NB4 (cell line): Measurements from ENCODE around the gene PPP1CA.
A peak's percentile ranks its signal among the peaks of the same experiment; 100 is the strongest.

Source experiments
- DNase-seq: peaks from one replicate; pipeline ENCODE4 v3.0.0; 2010; ENCODE audit warnings: low read depth
- H3K4me3 ChIP-seq: one replicate; pipeline ENCODE4 v1.5.1; 2011; ENCODE audit warnings: mild to moderate bottlenecking, low read depth, low read length, moderate library complexity
- CTCF ChIP-seq: IDR thresholded peaks from one replicate; pipeline ENCODE4 v1.5.1; 2012; ENCODE audit warnings: low read depth, low read length
- MYC ChIP-seq: IDR thresholded peaks from 2 replicates; pipeline ENCODE4 v1.6.1; 2011; ENCODE audit warnings: low read depth, low read length
- POLR2A ChIP-seq: IDR thresholded peaks from 2 replicates; pipeline ENCODE4 v1.6.1; 2011; ENCODE audit warnings: mild to moderate bottlenecking; ENCODE audit not compliant: insufficient read length; ENCODE audit errors: extremely low read depth
- TF ChIP-seq, protein P1 (sequence below): IDR thresholded peaks from 2 replicates; pipeline ENCODE4 v1.6.1; 2011; ENCODE audit warnings: low read depth, low read length

PPP1CA gene

DNA sequence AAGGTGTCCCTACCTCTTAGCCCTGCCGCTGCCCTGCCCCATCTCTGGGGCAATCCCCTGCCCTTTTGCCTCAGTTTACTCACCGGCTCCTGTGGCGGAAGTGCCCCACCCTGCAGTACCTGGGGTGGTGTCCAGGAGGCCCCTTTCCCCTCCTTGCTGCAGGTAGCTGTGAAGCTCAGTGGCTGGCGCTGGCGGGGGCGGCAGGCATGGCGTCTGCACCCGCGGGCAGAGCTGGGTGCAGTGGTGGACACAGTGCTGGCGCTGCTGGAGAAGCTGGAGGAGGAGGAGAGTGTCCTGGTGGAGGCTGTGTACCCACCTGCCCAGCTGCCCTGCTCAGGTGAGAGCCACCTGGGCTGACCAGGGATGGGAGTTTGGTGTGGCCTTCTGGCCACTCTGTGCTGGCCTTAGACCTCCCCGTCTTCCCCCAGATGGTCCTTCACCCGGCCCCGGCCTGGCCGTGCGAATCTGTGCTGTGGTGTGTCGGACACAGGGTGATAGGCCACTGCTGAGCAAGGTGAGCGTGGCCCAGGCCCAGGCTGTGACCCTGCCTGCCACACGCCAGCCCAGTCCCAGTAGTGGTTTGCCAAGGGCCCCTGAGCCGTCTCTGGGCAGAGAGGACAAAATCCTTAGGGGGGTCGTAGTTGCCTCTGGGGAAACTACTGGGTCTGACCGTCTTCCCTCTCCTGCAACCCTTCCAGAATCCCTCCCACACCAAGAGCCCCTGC lies 17.8 kb upstream of the PPP1CA start:
- DNase-seq = no peak
- H3K4me3 ChIP-seq = no peak overlapping the region
- TF ChIP-seq POLR2A (no peak), MYC (no peak), CTCF (no peak)
- TF ChIP-seq, protein P1, sequence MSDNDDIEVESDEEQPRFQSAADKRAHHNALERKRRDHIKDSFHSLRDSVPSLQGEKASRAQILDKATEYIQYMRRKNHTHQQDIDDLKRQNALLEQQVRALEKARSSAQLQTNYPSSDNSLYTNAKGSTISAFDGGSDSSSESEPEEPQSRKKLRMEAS = no peak

DNA sequence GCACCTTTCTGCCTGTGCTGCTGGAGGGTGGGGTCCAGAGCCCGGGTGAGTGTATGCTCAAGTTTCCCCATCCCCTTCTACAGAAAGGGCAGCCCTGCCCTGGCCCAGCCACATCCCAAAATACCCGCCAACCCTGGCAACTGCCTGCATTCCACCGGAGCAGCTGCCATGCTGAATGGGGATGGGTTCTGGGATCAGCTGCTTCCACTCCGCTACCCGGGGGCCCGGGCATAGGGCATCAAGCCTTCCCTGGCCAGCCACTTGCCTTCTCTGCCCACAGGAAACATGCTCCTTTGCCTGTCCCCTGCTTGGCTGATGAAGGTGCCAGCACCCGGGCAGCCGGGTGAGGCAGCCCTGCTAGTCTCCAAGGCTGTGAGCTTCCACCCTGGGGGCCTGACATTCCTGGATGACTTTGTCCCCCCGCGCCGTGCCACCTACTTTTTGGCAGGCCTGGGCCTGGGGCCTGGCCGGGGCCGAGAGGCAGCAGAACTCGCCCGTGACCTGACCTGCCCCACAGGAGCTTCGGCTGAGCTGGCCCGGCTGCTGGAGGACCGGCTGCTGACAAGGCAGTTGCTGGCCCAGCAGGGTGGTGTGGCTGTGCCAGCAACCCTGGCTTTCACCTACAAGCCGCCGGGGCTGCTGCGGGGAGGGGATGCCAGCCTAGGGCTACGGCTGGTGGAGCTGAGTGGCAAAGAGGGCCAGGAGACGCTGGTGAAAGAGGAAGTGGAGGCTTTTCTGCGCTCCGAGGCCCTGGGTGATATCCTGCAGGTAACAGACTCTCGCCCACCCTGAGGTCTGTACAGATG lies 17.0 kb upstream of the PPP1CA start:
- TF ChIP-seq, protein P1 = no peak
- TF ChIP-seq CTCF (no peak), MYC (no peak), POLR2A (no peak)
- no peak overlapping the region for H3K4me3 ChIP-seq
- DNase-seq = no peak

GRCh38 chr11:67417425-67417824 lies 15.8 kb upstream of the PPP1CA start:
- no peak overlapping the region for H3K4me3 ChIP-seq
- no peak for TF ChIP-seq MYC
- no peak for TF ChIP-seq POLR2A
- TF ChIP-seq, protein P1 = no peak
- no peak for TF ChIP-seq CTCF
- DNase-seq = no peak

DNA sequence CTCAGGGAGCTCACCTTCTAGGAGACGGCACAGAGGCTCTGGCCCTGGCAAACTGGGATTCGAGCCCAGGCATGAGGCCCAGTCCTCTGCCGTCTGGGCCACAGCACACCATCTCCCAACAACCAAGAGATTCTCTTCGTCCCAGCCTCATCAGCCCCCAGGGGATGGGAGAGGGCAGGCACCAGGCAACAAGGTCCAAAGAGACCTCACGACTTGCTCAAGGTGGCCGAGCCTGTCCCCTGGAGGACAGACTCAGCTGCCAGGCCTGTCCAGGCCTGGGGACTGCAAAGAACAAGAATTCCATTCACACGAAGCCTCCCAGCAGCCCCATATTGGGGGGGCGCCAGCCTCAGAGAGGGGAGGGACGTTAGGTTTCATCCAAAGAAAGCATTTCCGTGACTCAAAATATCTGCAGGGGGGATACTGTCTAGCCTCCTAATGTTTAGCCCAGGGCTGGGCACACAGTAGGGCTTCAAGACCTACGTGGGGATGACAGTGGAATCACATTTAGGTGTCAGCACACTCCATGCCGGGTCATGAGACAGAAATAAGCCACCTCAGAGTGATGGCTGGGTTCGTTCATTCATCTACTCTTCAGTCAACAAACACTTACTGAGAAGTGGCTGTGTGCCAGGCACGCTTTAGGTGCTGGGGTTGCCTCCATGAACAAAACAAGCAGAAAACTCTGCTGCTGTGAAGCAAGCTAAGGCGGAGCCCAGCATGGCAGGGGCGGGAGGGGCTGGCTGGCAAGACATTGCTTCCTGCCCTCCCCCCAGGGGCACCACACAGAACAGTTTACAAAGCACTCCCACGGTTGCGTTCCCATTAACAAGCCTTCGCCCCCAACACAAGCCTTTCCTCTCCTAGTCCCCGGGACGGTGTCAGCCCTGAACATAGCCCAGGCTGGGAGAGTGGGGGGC lies 15.0 kb upstream of the PPP1CA start:
- H3K4me3 ChIP-seq = no peak overlapping the region
- DNase-seq = peak; percentile 93
- TF ChIP-seq, protein P1 = peak; percentile 73; the same call in 1 of the 2 replicates
- TF ChIP-seq CTCF (no peak), MYC (peak; percentile 80; the same call in 1 of the 2 replicates), POLR2A (peak; percentile 29)

GRCh38 chr11:67415501-67416304 lies 14.0 kb upstream of the PPP1CA start, which contains the start of gene CARNS1:
CARNS1 (plus strand) TSS chr11:67415678; CDS start chr11:67416200, 522 bp downstream.
- TF ChIP-seq POLR2A = no peak
- TF ChIP-seq, protein P1 = no peak
- no peak for TF ChIP-seq CTCF
- TF ChIP-seq MYC = no peak

More at GRCh38 chr11:67415501-67416304, 14.0 kb upstream of the PPP1CA start, which contains the start of gene CARNS1:
- no peak for DNase-seq
- H3K4me3 ChIP-seq = no peak within 1 kb of the TSS
